H1 (cell line): ENCODE data around the gene SLC25A36. TPM values are rescaled to one million over a fixed set of nuclear protein-coding genes. Genes with fewer than 3 reads are reported as not detected.

Experiments
- CTCF ChIA-PET: fragments of 300-600 bp; sonication (Branson Sonifier 250); formaldehyde crosslinking; loops from one replicate; lab custom pipeline; 2021; ENCODE audit not compliant: partially characterized antibody; lab: Charles Lee
- POLR2A ChIA-PET: fragments of 300-600 bp; sonication (Branson Sonifier 250); formaldehyde crosslinking; loops from one replicate; lab custom pipeline; 2021; ENCODE audit warnings: inconsistent platforms; ENCODE audit not compliant: partially characterized antibody; lab: Charles Lee
- DNase-seq, 2 experiments: peaks; one replicate each; pipeline versions ENCODE4 v3.0.0 to v3.0.0-alpha.2; 2010 to 2022; ENCODE audit warnings: low spot score in 2 of 2, low read depth in 1 of 2, mixed read lengths in 1 of 2
- FAIRE-seq: peaks from 2 replicates; lab custom pipeline; 2011; peaks lifted over from hg19 to GRCh38; lab: Jason Lieb, UNC
- H2AFZ ChIP-seq: 2 replicates; pipeline ENCODE4 v1.8.1; 2012; ENCODE audit warnings: low read length, inconsistent platforms
- H2AK5ac ChIP-seq: 2 replicates; pipeline ENCODE4 v1.6.1; 2013; ENCODE audit warnings: low read depth, low read length
- H2BK120ac ChIP-seq: replicated peaks from 2 replicates; pipeline ENCODE3; 2013; ENCODE audit warnings: low read depth, low read length, inconsistent platforms
- H2BK12ac ChIP-seq: 2 replicates; pipeline ENCODE4 v1.6.1; 2013; ENCODE audit warnings: low read depth, low read length
- H2BK15ac ChIP-seq: 2 replicates; pipeline ENCODE4 v1.6.1; 2013; ENCODE audit warnings: low read length
- H2BK20ac ChIP-seq: 2 replicates; pipeline ENCODE4 v1.6.1; 2013; ENCODE audit warnings: low read length
- H2BK5ac ChIP-seq: 2 replicates; pipeline ENCODE4 v1.6.1; 2013; ENCODE audit warnings: low read depth, low read length
- H3K14ac ChIP-seq: 2 replicates; pipeline ENCODE4 v1.6.1; 2013; ENCODE audit warnings: inconsistent platforms; ENCODE audit not compliant: insufficient read length
- H3K18ac ChIP-seq: 2 replicates; pipeline ENCODE4 v1.6.1; 2013; ENCODE audit warnings: low read length; ENCODE audit errors: extremely low read depth
- H3K23ac ChIP-seq: 2 replicates; pipeline ENCODE4 v1.6.1; 2013; ENCODE audit warnings: inconsistent platforms; ENCODE audit not compliant: insufficient read length
- H3K23me2 ChIP-seq: 2 replicates; pipeline ENCODE4 v1.6.1; 2013; ENCODE audit warnings: low read depth, low read length
- H3K27ac ChIP-seq: 2 replicates; pipeline ENCODE4 v1.6.1; 2011; ENCODE audit warnings: low read depth, low read length, inconsistent platforms
- H3K27me3 ChIP-seq, 4 experiments: replicated peaks in 1 of 4; 1 replicate in 1 of 4; 2 replicates in 3 of 4; pipeline versions ENCODE4 v1.6.1 to v1.8.1; 2011 to 2013; ENCODE audit warnings: low read length in 3 of 4, mild to moderate bottlenecking in 3 of 4, inconsistent platforms in 2 of 4, mixed read lengths in 2 of 4, moderate library complexity in 1 of 4; ENCODE audit not compliant: control insufficient read depth in 3 of 4, insufficient read depth in 3 of 4; ENCODE audit errors: extremely low read depth in 1 of 4
- H3K36me3 ChIP-seq, 4 experiments: 2 replicates each; pipeline versions ENCODE4 v1.6.1 to v1.8.1; 2011 to 2013; ENCODE audit warnings: mild to moderate bottlenecking in 4 of 4, low read length in 3 of 4, moderate library complexity in 2 of 4, control low read depth in 1 of 4, inconsistent platforms in 1 of 4; ENCODE audit not compliant: insufficient read depth in 4 of 4, control insufficient read depth in 2 of 4
- H3K4ac ChIP-seq: replicated peaks from 2 replicates; pipeline ENCODE3; 2013; ENCODE audit warnings: low read length, low read depth, mixed read lengths, inconsistent platforms; ENCODE audit not compliant: insufficient read length
- H3K4me1 ChIP-seq, 4 experiments: replicated peaks in 1 of 4; 1 replicate in 1 of 4; 2 replicates in 3 of 4; pipeline versions ENCODE4 v1.6.1 to v1.8.1; 2011 to 2013; ENCODE audit warnings: low read length in 3 of 4, inconsistent platforms in 2 of 4, mixed read lengths in 1 of 4; ENCODE audit not compliant: insufficient read depth in 4 of 4, control insufficient read depth in 3 of 4
- H3K4me2 ChIP-seq, 2 experiments: 2 replicates each; pipeline versions ENCODE4 v1.6.1 to v1.8.1; 2011 to 2013; ENCODE audit warnings: low read depth in 2 of 2, low read length in 2 of 2, control low read depth in 1 of 2, inconsistent platforms in 1 of 2, mild to moderate bottlenecking in 1 of 2; ENCODE audit not compliant: insufficient read depth in 1 of 2
- H3K4me3 ChIP-seq, 4 experiments: fragments of 200-600, 300-600 bp in 1 of 4; sonication (generic), shearing (Covaris generic), sonication (Bioruptor Twin) in 1 of 4; 2 replicates each; pipeline versions ENCODE4 v1.5.1 to v1.8.1; 2011 to 2016; ENCODE audit warnings: low read length in 4 of 4, low read depth in 3 of 4, control low read depth in 2 of 4, inconsistent platforms in 2 of 4, mild to moderate bottlenecking in 2 of 4, mixed read lengths in 1 of 4, moderate library complexity in 1 of 4; ENCODE audit not compliant: insufficient read depth in 2 of 4; ENCODE audit errors: extremely low read depth in 1 of 4
- H3K56ac ChIP-seq: replicated peaks from 2 replicates; pipeline ENCODE3; 2013; ENCODE audit warnings: low read depth, mild to moderate bottlenecking, mixed read lengths, low read length, inconsistent platforms; ENCODE audit not compliant: insufficient read length
- H3K79me1 ChIP-seq: 2 replicates; pipeline ENCODE4 v1.6.1; 2013; ENCODE audit warnings: low read depth, low read length, control low read depth
- H3K79me2 ChIP-seq, 2 experiments: 2 replicates each; pipeline versions ENCODE4 v1.6.1 to v1.8.1; 2012 to 2013; ENCODE audit warnings: low read length in 2 of 2, mild to moderate bottlenecking in 2 of 2, inconsistent platforms in 1 of 2; ENCODE audit not compliant: insufficient read depth in 2 of 2, control insufficient read depth in 1 of 2
- H3K9ac ChIP-seq, 4 experiments: replicated peaks in 1 of 4; 1 replicate in 1 of 4; 2 replicates in 3 of 4; pipeline versions ENCODE4 v1.6.1 to v1.8.1; 2011 to 2013; ENCODE audit warnings: low read depth in 3 of 4, low read length in 3 of 4, control low read depth in 2 of 4, mild to moderate bottlenecking in 2 of 4, moderate library complexity in 2 of 4, inconsistent platforms in 1 of 4; ENCODE audit errors: extremely low read depth in 1 of 4
- H3K9me3 ChIP-seq, 2 experiments: 2 replicates each; pipeline versions ENCODE4 v1.6.1 to v1.8.1; 2012 to 2013; ENCODE audit warnings: mild to moderate bottlenecking in 2 of 2, moderate library complexity in 2 of 2, control low read depth in 1 of 2, inconsistent platforms in 1 of 2, low read depth in 1 of 2, low read length in 1 of 2, mixed read lengths in 1 of 2; ENCODE audit not compliant: insufficient read depth in 2 of 2
- H4K20me1 ChIP-seq, 2 experiments: replicated peaks in 1 of 2; 2 replicates each; pipeline versions ENCODE3 to v1.8.1; 2011 to 2013; ENCODE audit warnings: inconsistent platforms in 2 of 2, low read length in 2 of 2, mild to moderate bottlenecking in 1 of 2; ENCODE audit not compliant: insufficient read depth in 2 of 2, control insufficient read depth in 1 of 2
- H4K5ac ChIP-seq: 2 replicates; pipeline ENCODE4 v1.6.1; 2013; ENCODE audit warnings: low read length, low read depth, mixed read lengths, inconsistent platforms; ENCODE audit not compliant: insufficient read length
- H4K8ac ChIP-seq: 2 replicates; pipeline ENCODE4 v1.8.0; 2013; ENCODE audit warnings: mild to moderate bottlenecking, moderate library complexity, low read length, inconsistent platforms; ENCODE audit not compliant: insufficient read depth; ENCODE audit errors: extremely low read depth
- H4K91ac ChIP-seq: replicated peaks from 2 replicates; pipeline ENCODE3; 2013; ENCODE audit warnings: low read length, mixed read lengths, inconsistent platforms; ENCODE audit not compliant: insufficient read length
- TBP ChIP-seq: IDR thresholded peaks from 2 replicates; pipeline ENCODE4 v1.6.1; 2011; ENCODE audit warnings: low read depth, low read length, improper control_type of control experiment
- WGBS, 2 experiments: shearing (Covaris generic) in 1 of 2; methylation state at CpG; one replicate each; pipeline versions ENCODE4 v1.1.6 to v1.1.7; 2013 to 2015; ENCODE audit warnings: low lambda C conversion rate in 2 of 2, mixed read lengths in 2 of 2, inconsistent platforms in 1 of 2, low coverage in 1 of 2, missing lambda C conversion rate in 1 of 2; ENCODE audit not compliant: insufficient replicate concordance in 2 of 2, insufficient coverage in 1 of 2, insufficient read length in 1 of 2; ENCODE audit errors: extremely low coverage in 1 of 2, missing lambda C conversion rate in 1 of 2; 5-methylcytosine and 5-hydroxymethylcytosine counted together
- polyA plus RNA-seq, 7 experiments: library from polyadenylated mRNA; depleted of rRNA in 3 of 7; stranded (reverse) in 5 of 7; unstranded in 2 of 7; fragments of >200 nt in 5 of 7; fragments of 200-250 nt in 2 of 7; gene quantifications; 1 replicate in 5 of 7; 2 replicates in 1 of 7; 4 replicates in 1 of 7; pipeline versions ENCODE4 v1.2.1 to v1.2.3, GENCODE V29; 2011 to 2013; ENCODE audit warnings: missing spikeins in 2 of 7, mixed read lengths in 2 of 7
- total RNA-seq: library from RNA; stranded (reverse); fragmentation: NEBNext Ultra II Directional; extraction: Animal tissue kit (Norgen Biotek cat#: 25700); gene quantifications from 2 replicates; pipeline ENCODE4 v1.2.1, GENCODE V29; 2021

Gene SLC25A36
- total and polyA plus RNA-seq, 2 of the 8 experiments (the other 6 are each of a cell fraction or from before 2014, with no cell fraction given): 42.9 to 71.8 TPM

DNA sequence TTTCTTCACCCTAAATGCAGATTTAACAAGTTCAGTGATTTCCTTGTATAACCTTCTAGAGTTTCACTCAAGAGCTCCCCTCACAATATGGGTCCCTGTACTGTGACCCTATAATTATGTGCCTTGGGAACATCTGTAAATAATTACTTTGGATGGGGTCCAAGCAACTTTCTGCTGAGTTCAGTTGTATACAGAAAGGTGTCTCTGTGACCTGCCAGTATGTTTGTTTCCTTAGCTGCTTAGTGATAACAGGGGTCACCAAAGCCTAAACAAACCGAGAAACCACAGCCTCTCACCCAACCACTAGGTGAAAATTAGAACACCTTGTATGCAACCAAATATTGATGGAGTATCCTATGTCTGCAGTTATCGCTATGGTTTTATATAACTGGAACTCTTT, 29.8 kb upstream of the SLC25A36 start:
- no peak overlapping the region for H2BK12ac ChIP-seq
- no peak overlapping the region for H3K4ac ChIP-seq
- H3K27me3 ChIP-seq: no peaks in the 10 kb centered on the region; a peak in 1 of 7 replicates
- CTCF ChIA-PET: interaction anchor here (1.3 to 1.9 kb wide), 3 partner anchors 11 to 13 kb away, joined by 5 to 10 read pairs (median 7); no protein-coding TSS in a partner anchor
- WGBS, 2 experiments: 83% methylated on average over 2 of the region's 2 CpGs; no CpG with 5 or more reads in 1 of the 2 experiments
- H2BK15ac ChIP-seq: no peak overlapping the region
- no peak overlapping the region for H2BK5ac ChIP-seq
- FAIRE-seq (no peak), DNase-seq (no peak)
- no peak overlapping the region for H3K27ac ChIP-seq
- H4K91ac ChIP-seq: no peak overlapping the region
- no peaks in the 10 kb centered on the region for H4K20me1 ChIP-seq
- no peak overlapping the region for H3K14ac ChIP-seq
- H3K79me2 ChIP-seq: no peaks in the 10 kb centered on the region
- no peak overlapping the region for H3K56ac ChIP-seq
- no peaks in the 10 kb centered on the region; a peak in 2 of 7 replicates for H3K4me1 ChIP-seq
- no peaks in the 10 kb centered on the region for H3K79me1 ChIP-seq
- H4K8ac ChIP-seq: no peak overlapping the region
- no peak overlapping the region for H3K4me3 ChIP-seq
- no peak overlapping the region for H3K23ac ChIP-seq
- no peak overlapping the region for H3K9ac ChIP-seq
- H4K5ac ChIP-seq: no peak overlapping the region
- no peaks in the 10 kb centered on the region for H3K36me3 ChIP-seq
- no peak overlapping the region for H3K4me2 ChIP-seq
- no peak overlapping the region for H2BK120ac ChIP-seq
- no peak overlapping the region for H3K18ac ChIP-seq
- no peaks in the 10 kb centered on the region for H3K23me2 ChIP-seq
- H3K9me3 ChIP-seq: no peaks in the 10 kb centered on the region
- H2AFZ ChIP-seq: no peak overlapping the region
- POLR2A ChIA-PET: interaction anchor here (0.6 to 1.2 kb wide), 2 partner anchors 18 to 493 kb away, joined by 3 to 4 read pairs; no protein-coding TSS in a partner anchor
- no peak overlapping the region for H2BK20ac ChIP-seq
- no peak overlapping the region for H2AK5ac ChIP-seq
- no peak for TF ChIP-seq TBP
